Fibroblast of lung (primary cell): Measurements from ENCODE around the gene LRRC8E. TPM values are rescaled to one million over a fixed set of nuclear protein-coding genes. Genes with fewer than 3 reads are reported as not detected.

ENCODE experiments used
- DNase-seq, 2 donors: peaks; one replicate each; pipeline versions ENCODE4 v3.0.0 to v3.0.0-alpha.2; 2010; ENCODE audit warnings: low read depth in 2 of 2
- H2AFZ ChIP-seq: 2 replicates; pipeline ENCODE4 v1.5.1; 2012; ENCODE audit warnings: low read length, control low read depth, inconsistent platforms
- H3K27ac ChIP-seq: 2 replicates; pipeline ENCODE4 v1.5.1; 2011; ENCODE audit warnings: low read length, control low read depth; ENCODE audit not compliant: insufficient read depth
- H3K27me3 ChIP-seq: 2 replicates; pipeline ENCODE4 v1.5.1; 2011; ENCODE audit warnings: mild to moderate bottlenecking, low read length; ENCODE audit not compliant: control insufficient read depth, insufficient read depth
- H3K36me3 ChIP-seq: 2 replicates; pipeline ENCODE4 v1.5.1; 2011; ENCODE audit warnings: low read length; ENCODE audit not compliant: control insufficient read depth, insufficient read depth
- H3K4me1 ChIP-seq: 2 replicates; pipeline ENCODE4 v1.5.1; 2011; ENCODE audit warnings: low read length; ENCODE audit not compliant: control insufficient read depth, insufficient read depth; ENCODE audit errors: extremely low read depth
- H3K4me2 ChIP-seq: 2 replicates; pipeline ENCODE4 v1.5.1; 2011; ENCODE audit warnings: low read length, control low read depth; ENCODE audit not compliant: insufficient read depth; ENCODE audit errors: extremely low read depth
- H3K4me3 ChIP-seq, 4 experiments: fragments of 200-600 bp in 1 of 4; sonication (generic) in 1 of 4; replicated peaks in 1 of 4; 2 replicates each; pipeline ENCODE4 v1.5.1; 2011 to 2016; ENCODE audit warnings: low read length in 4 of 4, low read depth in 3 of 4, mild to moderate bottlenecking in 3 of 4, control low read depth in 2 of 4, inconsistent platforms in 1 of 4, mixed read lengths in 1 of 4; ENCODE audit not compliant: insufficient read depth in 1 of 4; ENCODE audit errors: control extremely low read depth in 1 of 4
- H3K79me2 ChIP-seq: 2 replicates; pipeline ENCODE4 v1.5.1; 2012; ENCODE audit warnings: mild to moderate bottlenecking, low read length, inconsistent platforms; ENCODE audit not compliant: control insufficient read depth, insufficient read depth
- H3K9ac ChIP-seq: 2 replicates; pipeline ENCODE4 v1.5.1; 2011; ENCODE audit warnings: mild to moderate bottlenecking, low read length, control low read depth; ENCODE audit not compliant: insufficient read depth
- H3K9me3 ChIP-seq: 2 replicates; pipeline ENCODE4 v1.5.1; 2012; ENCODE audit warnings: low read depth, low read length; ENCODE audit not compliant: control insufficient read depth, insufficient read depth
- H4K20me1 ChIP-seq: 2 replicates; pipeline ENCODE4 v1.5.1; 2011; ENCODE audit warnings: low read length; ENCODE audit not compliant: control insufficient read depth, insufficient read depth; ENCODE audit errors: extremely low read depth
- CTCF ChIP-seq, 2 donors: IDR thresholded peaks in 1 of 2; conservative IDR thresholded peaks in 1 of 2; 1 replicate in 1 of 2; 2 replicates in 1 of 2; pipeline ENCODE4 v1.5.1; 2011 to 2012; ENCODE audit warnings: low read length in 2 of 2, control low read depth in 1 of 2, inconsistent platforms in 1 of 2, low read depth in 1 of 2, mild to moderate bottlenecking in 1 of 2
- EZH2 ChIP-seq: IDR thresholded peaks from 2 replicates; pipeline ENCODE4 v1.5.1; 2012; ENCODE audit warnings: low read length, control low read depth, mild to moderate bottlenecking; ENCODE audit errors: missing control alignments
- polyA plus RNA-seq, 2 donors: library from polyadenylated mRNA; depleted of rRNA in 1 of 2; stranded (reverse) in 1 of 2; unstranded in 1 of 2; fragments of >200 nt; gene quantifications; 2 replicates each; pipeline ENCODE4 v1.2.1, GENCODE V29; 2011 to 2012; ENCODE audit warnings: missing spikeins in 1 of 2
- total RNA-seq: library from RNA; depleted of rRNA; stranded (reverse); fragments of >200 nt; gene quantifications from 2 replicates; pipeline ENCODE4 v1.2.1, GENCODE V29; 2014

Gene LRRC8E
- total and polyA plus RNA-seq, 2 donors (not counting 1 experiment from before 2014, with no cell fraction given), result 3.0 to 3.7 TPM

GRCh38 chr19:7849631-7849999, 38.7 kb upstream of the LRRC8E start:
- no peaks in the 10 kb centered on the region for H3K79me2 ChIP-seq
- no peak overlapping the region for H3K4me2 ChIP-seq
- H4K20me1 ChIP-seq, result no peaks in the 10 kb centered on the region
- no peak for DNase-seq
- no peaks in the 10 kb centered on the region for H3K27me3 ChIP-seq
- H3K36me3 ChIP-seq, result no peaks in the 10 kb centered on the region
- no peak overlapping the region for H3K4me3 ChIP-seq
- no peak overlapping the region for H2AFZ ChIP-seq
- H3K4me1 ChIP-seq, result no peaks in the 10 kb centered on the region
- H3K9me3 ChIP-seq, result no peaks in the 10 kb centered on the region
- no peak overlapping the region for H3K9ac ChIP-seq
- H3K27ac ChIP-seq, result no peak overlapping the region
- TF ChIP-seq EZH2 (no peak), CTCF (conservative IDR thresholded peaks at IDR 0.05 in 1 of 2, IDR thresholded peaks at IDR 0.05 in 1 of 2; ENCODE audit: low read depth in 1 of 2, low read length in 2 of 2) (no peak)

GRCh38 chr19:7850000-7850813, 38.1 kb upstream of the LRRC8E start:
- Histone ChIP-seq H3K27me3 (no peaks in the 10 kb centered on the region), H3K9ac (no peak overlapping the region), H3K4me1 (no peaks in the 10 kb centered on the region), H3K27ac (no peak overlapping the region), H3K79me2 (no peaks in the 10 kb centered on the region), H2AFZ (no peak overlapping the region), H4K20me1 (no peaks in the 10 kb centered on the region), H3K36me3 (no peaks in the 10 kb centered on the region), H3K9me3 (no peaks in the 10 kb centered on the region), H3K4me3 (no peak overlapping the region), H3K4me2 (no peak overlapping the region)
- DNase-seq, result no peak
- TF ChIP-seq EZH2 (no peak), CTCF (conservative IDR thresholded peaks at IDR 0.05 in 1 of 2, IDR thresholded peaks at IDR 0.05 in 1 of 2; ENCODE audit: low read depth in 1 of 2, low read length in 2 of 2) (no peak)

- no peak for DNase-seq
Observed at GRCh38 chr19:7850945-7851622, 37.2 kb upstream of the LRRC8E start.

More at GRCh38 chr19:7850945-7851622, 37.2 kb upstream of the LRRC8E start:
- TF ChIP-seq CTCF (conservative IDR thresholded peaks at IDR 0.05 in 1 of 2, IDR thresholded peaks at IDR 0.05 in 1 of 2; ENCODE audit: low read depth in 1 of 2, low read length in 2 of 2) (no peak), EZH2 (no peak)
- Histone ChIP-seq H3K36me3 (no peaks in the 10 kb centered on the region), H3K9me3 (no peaks in the 10 kb centered on the region), H3K9ac (no peak overlapping the region), H3K4me1 (no peaks in the 10 kb centered on the region), H3K4me2 (no peak overlapping the region), H3K4me3 (no peak overlapping the region), H3K27me3 (no peaks in the 10 kb centered on the region), H3K27ac (no peak overlapping the region), H2AFZ (no peak overlapping the region), H4K20me1 (no peaks in the 10 kb centered on the region), H3K79me2 (no peaks in the 10 kb centered on the region)
